ENCODE measurements around the gene ADCK2.
A peak's percentile ranks its signal among the peaks of the same experiment; 100 is the strongest.
"Not testable (repeated sequence)": the region's sequence is repeated elsewhere in the genome, so short reads cannot be mapped to it uniquely, and the experiment has no call there.

Gene ADCK2

GRCh38 chr7:140722254-140722653 lies 49.5 kb downstream of the ADCK2 start:
- DNase-seq (ENCODE audit: low read depth in 1 of 2, low spot score in 1 of 2): no peak
- in situ Hi-C loops (cut with HindIII; ENCODE audit: low pct_unique_long_range_greater_than_20kb, low sequenced_read_pairs): no loop called here
- no peak for TF ChIP-seq JUND (IDR thresholded peaks at IDR 0.05; ENCODE audit: low read depth)

- no peak for DNase-seq (ENCODE audit: low read depth in 1 of 2, low spot score in 1 of 2)
- in situ Hi-C loops (cut with HindIII; ENCODE audit: low pct_unique_long_range_greater_than_20kb, low sequenced_read_pairs): no loop called here
- TF ChIP-seq JUND (IDR thresholded peaks at IDR 0.05; ENCODE audit: low read depth): no peak
Observed at GRCh38 chr7:140723006-140723405, 50.3 kb downstream of the ADCK2 start.

DNA sequence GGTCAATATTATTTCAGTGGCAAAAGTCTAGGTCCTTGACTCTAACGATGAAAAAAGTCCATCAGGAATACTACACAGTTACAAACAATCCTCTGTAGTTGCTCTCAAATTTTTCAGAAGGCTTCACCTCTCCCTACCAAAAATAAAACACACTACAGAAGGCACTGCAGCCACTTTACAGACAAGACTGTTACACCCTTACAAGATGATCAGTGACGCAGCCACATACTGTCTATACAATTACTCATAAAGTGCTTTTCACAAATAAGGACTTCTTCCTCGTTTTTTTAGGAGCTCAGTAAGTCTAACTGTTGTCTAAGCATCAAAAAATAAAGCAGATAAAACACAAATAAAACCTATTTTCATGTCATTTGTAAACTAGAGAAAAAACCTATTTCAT lies 50.8 kb downstream of the ADCK2 start:
- DNase-seq (ENCODE audit: low read depth in 1 of 2, low spot score in 1 of 2): no peak
- TF ChIP-seq JUND (IDR thresholded peaks at IDR 0.05; ENCODE audit: low read depth): no peak
- in situ Hi-C loops (cut with HindIII; ENCODE audit: low pct_unique_long_range_greater_than_20kb, low sequenced_read_pairs): no loop called here

- no peak for TF ChIP-seq JUND (IDR thresholded peaks at IDR 0.05; ENCODE audit: low read depth)
- in situ Hi-C loops (cut with HindIII; ENCODE audit: low pct_unique_long_range_greater_than_20kb, low sequenced_read_pairs): no loop called here
- DNase-seq (ENCODE audit: low read depth in 1 of 2, low spot score in 1 of 2): no peak
Observed at GRCh38 chr7:140724706-140725105, 52.0 kb downstream of the ADCK2 start.

DNA sequence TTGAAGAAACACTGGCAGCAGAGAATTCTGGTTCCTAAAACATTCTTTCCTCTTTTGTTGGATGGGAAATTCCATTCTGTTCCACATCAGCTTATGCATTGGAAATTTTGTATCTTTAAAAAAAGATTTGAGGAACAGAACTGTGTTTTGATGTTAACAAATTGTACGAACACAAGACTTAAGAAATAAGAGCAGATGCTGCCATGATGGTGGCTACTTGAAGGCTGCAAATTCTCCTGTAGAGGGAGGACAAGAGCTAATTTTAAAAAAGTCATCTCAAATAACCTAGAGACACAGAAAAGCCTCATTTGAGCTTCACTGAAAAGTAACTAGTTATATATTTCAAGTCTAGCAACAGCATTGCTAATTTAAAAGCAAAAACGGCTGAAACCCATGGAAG lies 53.5 kb downstream of the ADCK2 start:
- in situ Hi-C loops (cut with HindIII; ENCODE audit: low pct_unique_long_range_greater_than_20kb, low sequenced_read_pairs): no loop called here
- DNase-seq (ENCODE audit: low read depth in 1 of 2, low spot score in 1 of 2): peak in 1 of 2 experiments; percentile 44
- TF ChIP-seq JUND (IDR thresholded peaks at IDR 0.05; ENCODE audit: low read depth): no peak

DNA sequence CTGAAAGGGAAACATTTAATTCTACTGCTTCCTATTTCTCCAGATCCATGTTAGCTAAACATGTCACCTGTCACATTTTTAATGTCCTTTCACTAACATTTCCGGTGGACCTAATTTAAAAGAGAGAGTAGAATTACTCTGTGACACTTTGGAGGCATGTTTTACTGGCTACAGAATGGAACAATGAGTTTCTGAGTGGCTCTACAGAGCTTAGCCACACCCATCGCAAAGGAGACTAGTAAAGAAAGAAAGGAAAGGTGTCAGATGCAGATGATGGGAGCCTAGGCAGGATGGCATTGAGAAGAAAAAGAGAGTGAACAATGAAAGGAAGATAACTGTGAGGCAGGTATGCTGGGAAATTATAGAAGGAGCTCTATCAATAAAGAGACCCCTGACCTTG lies 59.7 kb downstream of the ADCK2 start:
- in situ Hi-C loops (cut with HindIII; ENCODE audit: low pct_unique_long_range_greater_than_20kb, low sequenced_read_pairs): no loop called here
- DNase-seq (ENCODE audit: low read depth in 1 of 2, low spot score in 1 of 2): no peak
- no peak for TF ChIP-seq JUND (IDR thresholded peaks at IDR 0.05; ENCODE audit: low read depth)

DNA sequence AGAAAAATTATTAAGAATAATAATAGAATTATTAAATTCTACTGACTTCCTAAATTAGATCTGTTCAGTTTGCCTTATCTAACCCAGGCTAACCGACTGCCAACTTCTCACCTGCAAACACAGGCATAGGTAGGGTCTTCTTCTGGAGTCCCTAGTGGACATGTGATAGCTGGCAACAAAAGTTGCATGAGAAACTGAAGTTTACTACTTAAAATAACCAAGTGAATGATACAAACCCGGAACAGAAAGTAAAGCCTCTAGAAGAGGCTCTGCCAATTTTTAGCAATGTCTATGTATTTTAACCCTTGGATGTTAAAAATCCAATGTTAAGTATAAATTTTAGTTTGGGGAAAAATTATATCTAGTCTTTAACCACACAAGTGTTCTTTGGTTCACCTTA lies 61.4 kb downstream of the ADCK2 start:
- in situ Hi-C loops (cut with HindIII; ENCODE audit: low pct_unique_long_range_greater_than_20kb, low sequenced_read_pairs): no loop called here
- no peak for DNase-seq (ENCODE audit: low read depth in 1 of 2, low spot score in 1 of 2)
- no peak for TF ChIP-seq JUND (IDR thresholded peaks at IDR 0.05; ENCODE audit: low read depth)

DNA sequence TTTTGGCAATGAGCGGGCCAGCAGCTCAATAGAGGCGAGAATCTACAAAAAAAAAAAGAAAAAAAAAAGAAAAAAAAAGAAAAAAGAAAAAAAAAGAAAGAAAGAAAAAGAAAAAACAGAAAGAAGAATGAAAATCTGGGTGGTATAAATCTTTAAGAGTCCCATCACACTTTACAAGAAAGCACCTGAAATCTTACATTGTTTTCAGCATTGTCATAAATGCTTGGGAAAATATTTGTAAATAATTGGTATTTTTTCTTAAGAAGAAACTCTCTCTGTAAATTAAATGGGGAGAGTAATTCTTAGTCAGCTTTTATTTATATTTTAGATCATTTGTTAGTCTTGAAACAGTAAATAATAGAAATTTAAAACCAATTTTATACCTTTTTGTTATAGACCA lies 62.0 kb downstream of the ADCK2 start:
- no peak for DNase-seq (ENCODE audit: low read depth in 1 of 2, low spot score in 1 of 2)
- TF ChIP-seq JUND (IDR thresholded peaks at IDR 0.05; ENCODE audit: low read depth): no peak
- in situ Hi-C loops (cut with HindIII; ENCODE audit: low pct_unique_long_range_greater_than_20kb, low sequenced_read_pairs): no loop called here

DNA sequence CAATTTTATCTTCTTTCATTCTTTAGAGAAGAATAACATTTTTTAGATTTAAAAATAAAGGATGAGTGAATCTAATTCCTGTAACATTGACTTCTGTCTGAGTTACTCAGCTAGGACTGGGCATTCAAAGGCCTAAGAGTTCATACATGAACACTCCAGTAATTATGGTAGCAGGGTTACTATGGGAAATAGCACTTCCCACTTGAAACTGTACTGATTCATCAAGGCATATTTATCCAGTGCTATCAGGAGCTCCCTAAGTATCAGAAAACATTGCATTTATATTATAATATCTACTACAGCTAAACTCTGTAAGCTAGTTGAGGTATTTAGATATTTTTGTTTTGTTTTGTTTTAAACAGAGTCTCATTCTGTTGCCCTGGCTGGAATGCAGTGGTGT lies 65.5 kb downstream of the ADCK2 start:
- TF ChIP-seq JUND (IDR thresholded peaks at IDR 0.05; ENCODE audit: low read depth): no peak
- in situ Hi-C loops (cut with HindIII; ENCODE audit: low pct_unique_long_range_greater_than_20kb, low sequenced_read_pairs): no loop called here

DNA sequence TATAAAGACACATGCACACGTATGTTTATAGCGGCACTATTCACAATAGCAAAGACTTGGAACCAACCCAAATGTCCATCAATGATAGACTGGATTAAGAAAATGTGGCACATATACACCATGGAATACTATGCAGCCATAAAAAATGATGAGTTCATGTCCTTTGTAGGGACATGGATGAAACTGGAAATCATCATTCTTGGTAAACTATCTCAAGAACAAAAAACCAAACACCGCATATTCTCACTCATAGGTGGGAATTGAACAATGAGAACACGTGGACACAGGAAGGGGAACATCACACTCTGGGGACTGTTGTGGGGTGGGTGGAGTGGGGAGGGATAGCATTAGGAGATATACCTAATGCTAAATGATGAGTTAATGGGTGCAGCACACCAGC lies 70.5 kb downstream of the ADCK2 start:
- DNase-seq (ENCODE audit: low read depth in 1 of 2, low spot score in 1 of 2); in situ Hi-C loops (cut with HindIII; ENCODE audit: low pct_unique_long_range_greater_than_20kb, low sequenced_read_pairs): not testable (repeated sequence)

More for the DNA sequence above, 65.5 kb downstream of the ADCK2 start:
- DNase-seq (ENCODE audit: low read depth in 1 of 2, low spot score in 1 of 2): no peak

- DNase-seq (ENCODE audit: low read depth in 1 of 2, low spot score in 1 of 2): no peak
- no peak for TF ChIP-seq JUND (IDR thresholded peaks at IDR 0.05; ENCODE audit: low read depth)
- in situ Hi-C loops (cut with HindIII; ENCODE audit: low pct_unique_long_range_greater_than_20kb, low sequenced_read_pairs): no loop called here
Observed at GRCh38 chr7:140744005-140744404, 71.3 kb downstream of the ADCK2 start.
